Activated CD8-positive, alpha-beta T cell treated with anti-CD3 and anti-CD28 coated beads for 36 hours (primary cell): ENCODE results near the gene ARHGEF16. TPM values are rescaled to one million over a fixed set of nuclear protein-coding genes. Genes with fewer than 3 reads are reported as not detected.

Source experiments
- ATAC-seq: fragments of 200-7000 bp; cut with Tn5 transposase; one replicate; pipeline ENCODE4 v1.10.0; 2021; ENCODE audit warnings: mild to moderate bottlenecking, moderate library complexity
- CTCF ChIA-PET: fragments of 350-600 bp; sonication (Branson Sonifier 250); formaldehyde crosslinking; loops from one replicate; lab custom pipeline; 2021; ENCODE audit warnings: antibody characterized with exemption; lab: Charles Lee
- POLR2A ChIA-PET: fragments of 350-600 bp; sonication (Branson Sonifier 250); formaldehyde crosslinking; loops from one replicate; lab custom pipeline; 2021; ENCODE audit warnings: antibody characterized with exemption; lab: Charles Lee
- DNase-seq: peaks from one replicate; pipeline ENCODE4 v3.0.0-alpha.2; 2020
- H3K27ac Mint-ChIP-seq: one replicate; pipeline ENCODE4 v1.8.0; 2021; ENCODE audit warnings: mild to moderate bottlenecking, mixed read lengths
- H3K27me3 Mint-ChIP-seq: one replicate; pipeline ENCODE4 v1.8.0; 2021; ENCODE audit warnings: mixed read lengths
- H3K36me3 Mint-ChIP-seq: one replicate; pipeline ENCODE4 v1.8.0; 2021; ENCODE audit warnings: low read depth, mixed read lengths
- H3K4me1 Mint-ChIP-seq: one replicate; pipeline ENCODE4 v1.8.0; 2021; ENCODE audit warnings: low read depth, mixed read lengths
- H3K4me3 Mint-ChIP-seq: one replicate; pipeline ENCODE4 v1.8.0; 2021; ENCODE audit warnings: mild to moderate bottlenecking, moderate library complexity, mixed read lengths
- H3K9me3 Mint-ChIP-seq: one replicate; pipeline ENCODE4 v1.8.0; 2021; ENCODE audit warnings: mixed read lengths
- CTCF ChIP-seq: fragments of 200-600 bp; IDR thresholded peaks from one replicate; pipeline ENCODE4 v1.8.0; 2022; ENCODE audit warnings: antibody characterized with exemption, mild to moderate bottlenecking
- intact Hi-C: fragments of 100-400 bp; cut with micrococcal nuclease; formaldehyde crosslinking; loops from one replicate; pipeline ENCODE4 v1.10.0; 2022
- total RNA-seq, 2 experiments: library from RNA; stranded (reverse); gene quantifications; one replicate each; pipeline ENCODE4 v1.2.3, GENCODE V29; 2021

ARHGEF16 gene
- total RNA-seq, 2 experiments from 2014 or later: not detected

DNA sequence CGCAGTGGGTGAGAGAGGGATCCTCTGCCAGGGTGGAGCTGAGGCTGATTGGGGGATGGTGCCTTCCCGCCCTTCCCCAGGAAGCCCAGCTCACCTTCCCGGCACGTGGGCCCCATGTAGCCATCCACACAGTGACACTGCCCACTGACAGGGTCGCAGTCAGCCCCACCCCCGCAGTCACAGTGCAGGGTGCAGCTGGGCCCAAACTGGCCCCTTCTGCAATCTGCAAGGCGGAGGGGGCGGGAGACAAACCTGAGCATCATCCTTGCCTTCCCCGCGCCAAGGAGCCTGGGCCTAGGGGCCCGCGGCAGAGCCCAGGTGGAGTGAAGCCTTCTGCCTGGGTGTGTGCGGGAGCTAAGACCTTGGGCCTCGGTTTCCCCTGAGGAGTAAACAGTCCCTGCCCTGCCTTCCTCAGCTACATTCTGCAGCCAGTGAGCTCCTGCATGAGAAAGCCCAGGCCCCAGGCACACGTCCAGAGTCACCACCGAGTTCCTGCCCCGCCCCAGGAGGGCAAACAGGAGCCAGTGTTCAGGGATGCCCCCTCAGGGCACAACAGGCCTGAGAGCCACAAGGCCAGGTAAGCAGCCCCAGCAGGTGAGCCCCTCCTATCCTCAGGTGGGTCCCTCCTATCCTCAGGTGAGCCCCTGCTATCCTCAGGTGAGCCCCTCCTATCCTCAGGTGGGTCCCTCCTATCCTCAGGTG lies 38.2 kb downstream of the ARHGEF16 start:
- no peak for ATAC-seq
- Mint-ChIP-seq H3K9me3 (peaks cover 12% of the 10 kb centered on the region), H3K4me3 (no peak overlapping the region), H3K4me1 (peaks cover 3% of the 10 kb centered on the region), H3K27me3 (no peaks in the 10 kb centered on the region), H3K27ac (no peak overlapping the region), H3K36me3 (no peaks in the 10 kb centered on the region)
- ChIA-PET POLR2A (no interaction called here), CTCF (interaction anchor here (1.2 to 1.6 kb wide), 2 partner anchors 39 to 126 kb away, joined by 6 to 7 read pairs; no protein-coding TSS in a partner anchor)
- no peak for DNase-seq
- intact Hi-C loops: no loop called here
- TF ChIP-seq CTCF: no peak

DNA sequence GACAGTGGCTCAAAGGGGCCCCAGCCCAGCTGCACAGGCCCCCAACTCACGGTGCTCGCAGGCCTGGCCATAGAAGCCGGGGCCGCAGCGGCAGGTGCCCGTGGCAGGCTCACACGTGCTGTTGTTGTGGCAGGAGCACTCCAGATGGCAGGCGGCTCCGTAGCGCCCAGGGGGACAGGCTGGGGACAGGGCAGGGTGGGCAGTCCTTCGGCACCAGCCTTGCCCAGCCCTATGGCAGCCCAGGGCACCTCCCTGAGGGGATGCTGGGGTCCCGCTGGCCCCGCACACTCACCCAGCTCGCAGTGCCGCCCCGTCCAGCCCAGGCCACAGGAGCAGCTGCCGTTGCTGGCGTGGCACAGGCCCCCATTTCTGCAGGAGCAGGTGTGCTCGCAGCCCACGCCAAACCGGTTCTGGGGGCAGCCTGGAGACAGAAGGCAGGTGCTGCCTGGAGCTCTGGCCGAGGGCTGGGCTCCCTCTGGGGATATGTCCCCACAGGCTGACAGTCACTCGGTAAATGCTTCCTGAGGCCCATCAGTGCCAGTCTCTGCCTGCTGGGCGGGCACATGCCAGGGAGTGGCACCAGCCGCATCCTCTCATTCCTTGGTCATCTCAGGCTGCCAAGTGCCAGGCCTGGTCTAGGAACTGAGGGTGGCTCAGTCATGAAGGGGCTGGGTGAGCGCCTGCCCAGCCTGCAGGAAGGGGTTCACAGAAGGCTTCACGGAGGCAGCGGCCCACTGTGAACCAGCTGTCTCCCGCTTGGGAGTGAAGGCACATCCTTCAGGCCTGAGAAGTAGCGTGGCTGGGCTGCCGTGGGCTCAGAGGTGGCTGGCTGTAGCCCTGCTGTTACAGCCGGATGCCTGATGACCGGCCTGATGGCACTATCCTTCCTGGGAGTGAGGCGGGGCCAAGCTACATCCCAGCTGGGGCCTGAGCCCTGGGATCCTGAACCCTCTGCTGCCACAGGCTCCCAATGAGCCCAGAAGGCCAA lies 40.1 kb downstream of the ARHGEF16 start:
- ChIA-PET CTCF (interaction anchor here (1.1 kb wide), 1 partner anchor 124 kb away, joined by 4 read pairs; no protein-coding TSS in a partner anchor), POLR2A (no interaction called here)
- intact Hi-C loops: no loop called here
- peaks cover 3% of the 10 kb centered on the region for H3K4me1 Mint-ChIP-seq
- DNase-seq (no peak), ATAC-seq (no peak)
- no peak for TF ChIP-seq CTCF
- no peaks in the 10 kb centered on the region for H3K27me3 Mint-ChIP-seq
- H3K9me3 Mint-ChIP-seq: no peaks in the 10 kb centered on the region
- H3K27ac Mint-ChIP-seq: no peak overlapping the region
- no peaks in the 10 kb centered on the region for H3K36me3 Mint-ChIP-seq
- H3K4me3 Mint-ChIP-seq: no peak overlapping the region

GRCh38 chr1:3495776-3496745 lies 41.6 kb downstream of the ARHGEF16 start:
- no peak for ATAC-seq
- Mint-ChIP-seq H3K27me3 (no peaks in the 10 kb centered on the region), H3K36me3 (no peaks in the 10 kb centered on the region), H3K27ac (no peak overlapping the region), H3K4me3 (no peak overlapping the region), H3K4me1 (peaks cover 3% of the 10 kb centered on the region), H3K9me3 (no peaks in the 10 kb centered on the region)
- CTCF ChIA-PET: interaction anchor here (1.1 kb wide), 1 partner anchor 123 kb away, joined by 4 read pairs; no protein-coding TSS in a partner anchor
- POLR2A ChIA-PET: no interaction called here
- intact Hi-C loops: no loop called here
- DNase-seq: no peak
- no peak for TF ChIP-seq CTCF

DNA sequence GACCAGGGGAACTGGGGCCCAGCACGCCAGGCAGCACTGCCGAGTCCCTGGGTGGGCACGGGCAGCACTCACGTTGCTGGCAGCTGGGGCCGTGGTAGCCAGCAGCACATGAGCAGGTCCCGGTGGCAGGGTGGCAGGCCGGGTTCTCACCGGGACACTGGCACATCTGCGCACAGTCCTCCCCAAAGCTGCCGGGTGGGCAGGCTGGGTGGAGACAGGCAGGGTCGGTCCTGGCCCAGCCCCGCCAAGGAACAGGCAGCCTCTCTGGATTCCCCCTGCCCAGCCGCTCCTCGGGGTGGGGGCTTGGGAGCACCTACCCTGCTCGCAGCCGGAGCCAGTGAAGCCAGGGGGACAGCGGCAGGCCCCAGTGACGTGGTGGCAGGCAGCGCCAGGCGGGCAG lies 42.5 kb downstream of the ARHGEF16 start:
- Mint-ChIP-seq H3K27ac (no peak overlapping the region), H3K4me1 (no peaks in the 10 kb centered on the region), H3K4me3 (no peak overlapping the region), H3K27me3 (no peaks in the 10 kb centered on the region), H3K36me3 (no peaks in the 10 kb centered on the region), H3K9me3 (no peaks in the 10 kb centered on the region)
- ChIA-PET CTCF (no interaction called here), POLR2A (no interaction called here)
- TF ChIP-seq CTCF: no peak
- intact Hi-C loops: no loop called here
- DNase-seq (no peak), ATAC-seq (no peak)
